ENCODE measurements around the gene AGBL4.

AGBL4 gene

DNA sequence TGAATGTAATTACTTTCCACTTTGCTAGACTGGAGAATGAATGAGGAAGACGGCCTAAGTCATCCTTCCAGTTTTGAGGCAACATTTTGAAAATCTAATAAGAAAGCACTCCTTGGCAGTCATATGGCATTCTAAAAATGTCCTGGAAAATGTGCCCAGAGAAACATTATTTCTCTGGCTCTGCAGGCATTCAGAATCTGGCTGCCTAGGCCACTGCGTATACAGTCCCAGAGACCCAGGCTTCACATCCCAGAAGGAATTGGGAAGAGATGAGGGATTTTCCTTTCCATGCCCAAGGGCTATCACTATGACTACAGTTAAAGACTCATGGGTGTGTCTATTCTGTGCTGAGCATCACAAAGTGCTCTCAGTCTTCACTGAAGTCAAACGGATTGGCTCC lies 1339.9 kb downstream of the AGBL4 start:
- TF ChIP-seq GATA3 (IDR thresholded peaks at IDR 0.05; ENCODE audit: low read depth, low read length) (no peak), GATA2 (IDR thresholded peaks at IDR 0.05; ENCODE audit: low read depth, low read length) (no peak)

- no peak for TF ChIP-seq GATA3 (IDR thresholded peaks at IDR 0.05; ENCODE audit: low read depth, low read length)
- TF ChIP-seq GATA2 (IDR thresholded peaks at IDR 0.05; ENCODE audit: low read depth, low read length) = no peak
These were observed 1342.1 kb downstream of the AGBL4 start for GRCh38 chr1:48681476-48682305.

DNA sequence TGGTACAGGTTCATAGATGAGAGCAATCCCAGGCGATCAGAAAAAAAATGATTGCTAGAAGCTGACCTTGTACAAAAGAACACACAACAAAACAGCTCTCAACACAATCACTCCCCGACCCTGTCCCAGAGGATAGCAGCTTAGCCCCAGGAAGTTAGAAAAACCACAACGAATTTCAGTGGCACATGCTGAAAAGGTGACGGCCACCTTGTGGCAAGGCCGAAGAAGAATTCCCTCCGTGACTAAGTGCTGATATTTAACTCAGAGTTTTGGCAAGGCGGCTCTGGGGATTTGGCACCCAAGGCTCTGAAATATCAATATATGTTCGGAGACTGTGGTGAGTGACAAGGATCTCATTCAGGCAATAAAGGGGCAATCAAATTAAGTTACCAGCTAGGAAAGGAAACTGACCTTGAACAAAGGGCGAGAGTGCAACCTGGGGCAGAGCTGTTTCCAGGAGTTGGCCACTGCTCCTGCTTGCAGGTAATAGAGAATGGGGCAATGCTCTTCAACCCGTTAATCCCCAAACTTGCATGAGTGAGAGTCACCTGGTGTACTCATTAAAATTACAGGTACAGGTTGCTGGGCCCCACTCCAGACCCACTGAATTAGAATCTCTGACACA lies 1343.2 kb downstream of the AGBL4 start:
- TF ChIP-seq GATA3 (IDR thresholded peaks at IDR 0.05; ENCODE audit: low read depth, low read length) = no peak
- TF ChIP-seq GATA2 (IDR thresholded peaks at IDR 0.05; ENCODE audit: low read depth, low read length) = no peak

DNA sequence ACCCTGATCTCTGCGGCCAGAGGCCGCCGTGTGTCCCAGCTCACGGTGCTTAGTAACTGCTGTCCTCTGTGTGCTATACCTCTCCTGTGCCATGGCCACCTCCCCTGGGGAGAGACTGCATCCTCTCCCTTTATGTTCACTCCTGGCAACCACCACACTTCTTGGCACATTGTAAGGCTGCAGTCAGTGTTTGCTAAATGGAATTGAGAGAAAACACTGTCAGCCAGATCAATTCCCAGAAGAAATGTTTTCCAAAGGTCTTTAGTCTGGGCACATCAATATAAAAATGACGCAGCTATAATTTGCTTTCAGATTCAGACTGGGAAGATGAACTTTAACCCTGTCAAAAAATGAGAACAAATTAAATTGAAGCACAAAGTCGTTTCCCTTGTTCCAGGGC lies 1343.9 kb downstream of the AGBL4 start:
- TF ChIP-seq GATA2 (IDR thresholded peaks at IDR 0.05; ENCODE audit: low read depth, low read length) (no peak), GATA3 (IDR thresholded peaks at IDR 0.05; ENCODE audit: low read depth, low read length) (no peak)

DNA sequence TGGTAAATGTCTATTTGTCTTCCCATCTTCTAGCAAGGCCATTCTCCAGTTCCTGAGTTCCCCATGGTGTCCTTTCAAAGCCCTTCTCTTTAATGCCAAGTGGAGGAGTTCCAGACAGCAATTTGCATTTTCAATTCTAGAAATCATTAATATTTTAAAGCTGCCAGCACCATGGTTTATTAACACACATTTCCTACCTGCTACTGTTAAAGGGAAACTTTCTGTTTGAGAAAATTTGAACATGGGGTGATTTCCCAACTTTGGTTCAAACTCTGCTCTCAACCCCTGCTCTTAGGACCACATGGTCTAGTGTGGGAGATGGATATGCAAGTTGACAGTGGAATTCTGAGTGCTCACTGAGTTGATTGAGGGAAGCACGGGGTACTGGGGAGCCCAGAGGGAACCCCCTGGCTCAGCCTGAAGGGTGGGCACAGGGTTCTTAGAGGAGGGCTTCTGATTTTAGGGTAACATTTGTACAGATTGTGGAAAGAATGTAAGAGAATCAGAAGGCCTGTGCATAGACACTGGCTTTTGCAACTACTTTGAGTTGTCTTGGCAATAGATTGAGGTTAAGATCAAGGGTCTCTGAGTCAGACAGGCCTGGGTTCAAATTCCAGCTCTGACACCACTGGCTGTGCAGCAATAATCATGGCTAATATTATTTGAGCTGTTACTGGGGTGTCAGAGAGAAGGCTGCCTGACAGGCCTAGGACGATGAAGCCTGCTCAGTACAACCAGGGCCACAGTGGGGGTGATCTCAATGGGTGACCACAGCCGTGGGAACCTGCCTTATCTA lies 1344.8 kb downstream of the AGBL4 start:
- TF ChIP-seq GATA2 (IDR thresholded peaks at IDR 0.05; ENCODE audit: low read depth, low read length) (no peak), GATA3 (IDR thresholded peaks at IDR 0.05; ENCODE audit: low read depth, low read length) (no peak)

GRCh38 chr1:48677306-48678287 lies 1346.2 kb downstream of the AGBL4 start:
- no peak for TF ChIP-seq GATA2 (IDR thresholded peaks at IDR 0.05; ENCODE audit: low read depth, low read length)

- TF ChIP-seq GATA3 (IDR thresholded peaks at IDR 0.05; ENCODE audit: low read depth, low read length) (no peak), GATA2 (IDR thresholded peaks at IDR 0.05; ENCODE audit: low read depth, low read length) (no peak)
These were observed 1346.9 kb downstream of the AGBL4 start for GRCh38 chr1:48676822-48677221.

DNA sequence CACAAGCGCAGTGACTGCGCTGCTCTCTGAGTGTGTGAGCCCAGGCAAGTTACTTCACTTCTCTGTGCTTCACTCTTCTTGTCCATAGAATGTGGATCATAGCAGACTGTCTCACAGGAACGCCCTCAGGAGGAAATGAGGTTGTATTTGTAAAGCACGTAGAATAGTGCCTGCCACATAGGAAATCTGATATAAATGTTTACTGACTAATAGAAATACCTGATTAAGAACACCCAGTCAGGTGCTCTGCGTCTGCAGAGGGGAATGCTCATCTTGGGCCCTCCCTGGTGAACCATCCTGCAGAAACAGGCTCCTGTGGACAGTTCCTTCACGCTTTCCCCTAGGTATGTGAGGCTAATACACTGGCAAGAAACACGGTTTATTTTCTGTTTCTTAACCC lies 1347.4 kb downstream of the AGBL4 start:
- TF ChIP-seq GATA2 (IDR thresholded peaks at IDR 0.05; ENCODE audit: low read depth, low read length) (no peak), GATA3 (IDR thresholded peaks at IDR 0.05; ENCODE audit: low read depth, low read length) (no peak)

DNA sequence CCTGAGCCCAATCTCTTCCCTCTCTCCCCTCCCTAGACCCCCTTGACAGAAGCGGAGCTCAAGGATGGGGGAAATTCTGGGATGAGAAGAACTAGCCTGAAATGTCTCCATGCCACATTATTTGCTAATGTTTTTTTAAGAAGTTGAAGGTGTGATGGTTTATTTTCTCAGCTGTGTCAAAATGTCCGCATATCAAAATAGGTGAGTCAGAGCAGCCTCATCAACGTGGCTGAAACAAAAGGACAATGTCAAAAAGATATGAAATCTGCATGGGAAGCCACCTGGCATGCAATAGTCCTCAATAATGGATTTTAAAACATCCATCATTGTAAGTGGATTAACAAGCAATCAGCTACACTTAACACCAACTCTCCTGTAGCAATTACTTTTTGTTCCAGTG lies 1348.5 kb downstream of the AGBL4 start:
- no peak for TF ChIP-seq GATA3 (IDR thresholded peaks at IDR 0.05; ENCODE audit: low read depth, low read length)
- no peak for TF ChIP-seq GATA2 (IDR thresholded peaks at IDR 0.05; ENCODE audit: low read depth, low read length)

- TF ChIP-seq GATA2 (IDR thresholded peaks at IDR 0.05; ENCODE audit: low read depth, low read length) (no peak), GATA3 (IDR thresholded peaks at IDR 0.05; ENCODE audit: low read depth, low read length) (no peak)
These were observed 1349.1 kb downstream of the AGBL4 start for GRCh38 chr1:48674641-48675040.

- TF ChIP-seq GATA3 (IDR thresholded peaks at IDR 0.05; ENCODE audit: low read depth, low read length) = no peak
- TF ChIP-seq GATA2 (IDR thresholded peaks at IDR 0.05; ENCODE audit: low read depth, low read length) = no peak
These were observed 1350.2 kb downstream of the AGBL4 start for GRCh38 chr1:48673332-48674105.

GRCh38 chr1:48671578-48671977 lies 1352.2 kb downstream of the AGBL4 start:
- no peak for TF ChIP-seq GATA3 (IDR thresholded peaks at IDR 0.05; ENCODE audit: low read depth, low read length)
- no peak for TF ChIP-seq GATA2 (IDR thresholded peaks at IDR 0.05; ENCODE audit: low read depth, low read length)

All from SH-SY5Y (cell line).